T-cell (primary cell): Measurements from ENCODE around the gene MCCD1. TPM values are rescaled to one million over a fixed set of nuclear protein-coding genes. Genes with fewer than 3 reads are reported as not detected.

Source experiments
- ATAC-seq, 4 experiments: fragments of 200-7000 bp in 3 of 4; fragments of 150-1000 bp in 1 of 4; cut with Tn5 transposase; replicated peaks in 1 of 4; 1 replicate in 3 of 4; 2 replicates in 1 of 4; pipeline ENCODE4 v1.10.0; 2021; ENCODE audit warnings: moderate library complexity in 3 of 4, mild to moderate bottlenecking in 2 of 4, moderate number of reproducible peaks in 1 of 4
- CTCF ChIA-PET, 2 donors: fragments of 300-600 bp; sonication (Branson Sonifier 250); formaldehyde crosslinking; loops; one replicate each; lab custom pipeline; 2022; ENCODE audit warnings: antibody characterized with exemption in 2 of 2; lab: Charles Lee
- POLR2A ChIA-PET, 2 donors: fragments of 300-600 bp; sonication (Branson Sonifier 250); formaldehyde crosslinking; loops; one replicate each; lab custom pipeline; 2022; ENCODE audit warnings: antibody characterized with exemption in 2 of 2; lab: Charles Lee
- DNase-seq, 35 experiments: peaks; one replicate each; pipeline versions ENCODE4 v3.0.0 to v3.0.0-alpha.2; 2013 to 2023
- H3K27ac ChIP-seq: one replicate; pipeline ENCODE4 v1.5.1; 2013; ENCODE audit warnings: low read length
- H3K27me3 ChIP-seq, 2 experiments: replicated peaks in 1 of 2; 1 replicate in 1 of 2; 2 replicates in 1 of 2; pipeline versions ENCODE4 v1.6.1 to v1.7.0; 2013; ENCODE audit warnings: low read length in 1 of 2, mixed read lengths in 1 of 2; ENCODE audit not compliant: control insufficient read depth in 2 of 2, insufficient read depth in 2 of 2; ENCODE audit errors: extremely low read depth in 1 of 2
- H3K36me3 ChIP-seq, 2 donors: 1 replicate in 1 of 2; 2 replicates in 1 of 2; pipeline versions ENCODE4 v1.6.1 to v1.7.0; 2013; ENCODE audit warnings: low read length in 1 of 2; ENCODE audit not compliant: control insufficient read depth in 2 of 2, insufficient read depth in 1 of 2; ENCODE audit errors: extremely low read depth in 1 of 2
- H3K4me1 ChIP-seq, 2 experiments: 1 replicate in 1 of 2; 2 replicates in 1 of 2; pipeline versions ENCODE4 v1.6.1 to v1.7.0; 2013; ENCODE audit warnings: low read length in 2 of 2, mixed read lengths in 1 of 2; ENCODE audit not compliant: insufficient read depth in 2 of 2, control insufficient read depth in 1 of 2; ENCODE audit errors: extremely low read depth in 1 of 2
- H3K4me3 ChIP-seq, 2 donors: 1 replicate in 1 of 2; 2 replicates in 1 of 2; pipeline versions ENCODE4 v1.5.1 to v1.7.0; 2013; ENCODE audit warnings: mild to moderate bottlenecking in 2 of 2, low read length in 1 of 2, moderate library complexity in 1 of 2; ENCODE audit not compliant: control insufficient read depth in 1 of 2; ENCODE audit errors: extremely low read depth in 1 of 2
- H3K9me3 ChIP-seq: 2 replicates; pipeline ENCODE4 v1.7.0; 2013
- H3K27ac Mint-ChIP-seq, 2 donors: one replicate each; pipeline ENCODE4 v1.8.0; 2020 to 2021; ENCODE audit warnings: mild to moderate bottlenecking in 2 of 2, mixed read lengths in 2 of 2
- H3K27me3 Mint-ChIP-seq, 2 donors: one replicate each; pipeline ENCODE4 v1.8.0; 2021 to 2022; ENCODE audit warnings: mixed read lengths in 2 of 2
- H3K36me3 Mint-ChIP-seq: one replicate; pipeline ENCODE4 v1.8.0; 2021; ENCODE audit warnings: mixed read lengths
- H3K4me1 Mint-ChIP-seq, 3 donors: one replicate each; pipeline ENCODE4 v1.8.0; 2020 to 2022; ENCODE audit warnings: mixed read lengths in 3 of 3, mild to moderate bottlenecking in 1 of 3
- H3K4me3 Mint-ChIP-seq, 3 donors: one replicate each; pipeline ENCODE4 v1.8.0; 2020 to 2022; ENCODE audit warnings: mild to moderate bottlenecking in 3 of 3, mixed read lengths in 3 of 3, moderate library complexity in 3 of 3
- H3K9me3 Mint-ChIP-seq, 3 donors: one replicate each; pipeline ENCODE4 v1.8.0; 2020 to 2022; ENCODE audit warnings: mixed read lengths in 3 of 3
- WGBS: methylation state at CpG from one replicate; pipeline ENCODE4 v1.1.5; 2013; ENCODE audit warnings: missing lambda C conversion rate; ENCODE audit not compliant: insufficient coverage; 5-methylcytosine and 5-hydroxymethylcytosine counted together
- total RNA-seq, 35 experiments: library from RNA in 6 of 35; stranded (reverse) in 6 of 35; fragments of 120-200 nt in 1 of 35; gene quantifications; one replicate each; pipeline versions ENCODE4 v1.2.1 to v1.2.4 and lab custom pipeline; 2013 to 2026

Gene MCCD1
- total RNA-seq, 5 donors from 2014 or later (not counting 1 experiment from before 2014, with no cell fraction given): not detected

DNA sequence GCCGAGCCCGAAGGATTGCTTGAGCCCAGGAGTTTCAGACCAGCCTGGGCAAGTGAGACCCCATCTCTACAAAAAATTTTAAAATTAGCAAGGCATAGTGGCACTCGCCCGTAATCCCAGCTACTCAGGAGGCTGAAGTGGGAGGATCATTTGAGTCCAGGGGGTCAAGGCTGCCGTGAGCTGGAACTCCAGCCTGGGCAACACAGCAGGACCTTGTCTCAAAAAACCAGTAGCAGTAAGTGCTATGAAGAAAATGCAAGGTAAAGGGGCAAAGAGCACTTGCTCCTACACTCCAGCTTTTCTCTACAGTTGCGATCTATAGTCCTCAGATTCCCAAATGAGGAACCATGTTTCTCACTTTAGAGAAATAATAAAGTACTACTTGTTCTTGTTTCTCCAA lies 14.9 kb downstream of the MCCD1 start:
- WGBS: 100% methylated on average over 5 of the region's 6 CpGs
- Histone ChIP-seq H3K27me3 (no peaks in the 10 kb centered on the region), H3K9me3 (no peaks in the 10 kb centered on the region), H3K36me3 (peaks cover 8 to 17% of the 10 kb centered on the region in 2 donors), H3K4me1 (peaks cover 36 to 56% of the 10 kb centered on the region in 2 experiments), H3K27ac (no peak overlapping the region), H3K4me3 (no peak overlapping the region)
- DNase-seq: no peak
- no peak for ATAC-seq
- Mint-ChIP-seq H3K9me3 (no peaks in the 10 kb centered on the region), H3K27me3 (no peaks in the 10 kb centered on the region), H3K4me3 (peak overlapping the region in 1 of 3 donors; percentile 97), H3K36me3 (peaks cover 21% of the 10 kb centered on the region), H3K4me1 (peaks cover 58 to 65% (median 60%) of the 10 kb centered on the region in 3 donors), H3K27ac (no peak overlapping the region)
- CTCF ChIA-PET: interaction anchor here (0.6 to 6.2 kb wide), 5 partner anchors 8 to 1429 kb away, joined by 3 to 40 read pairs (median 4); partner anchors contain the start of gene TNF (in 1 of the 2)
- POLR2A ChIA-PET: interaction anchor here in 1 of 2 donors (0.6 kb wide), 1 partner anchor 78 kb away, joined by 3 read pairs; no protein-coding TSS in a partner anchor

DNA sequence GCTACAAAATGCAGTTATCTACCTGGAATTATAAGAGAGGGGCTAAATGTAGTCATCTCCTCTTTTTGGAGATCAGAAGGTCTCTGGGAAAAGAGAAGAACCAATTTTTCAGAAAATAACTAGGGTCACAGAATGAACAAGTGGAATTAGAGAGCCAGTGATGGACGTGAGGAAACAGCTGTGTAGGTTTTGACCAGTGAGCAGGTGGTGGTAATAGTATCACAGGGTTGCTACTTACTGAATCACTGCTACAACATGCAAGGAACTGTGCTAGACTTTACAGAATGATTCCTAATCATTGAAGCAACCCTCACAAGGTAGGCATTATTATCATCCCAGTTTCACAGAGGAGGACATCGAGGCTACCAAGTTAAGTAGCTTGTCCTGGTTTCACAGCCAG lies 15.9 kb downstream of the MCCD1 start:
- H3K9me3 ChIP-seq: no peaks in the 10 kb centered on the region
- CTCF ChIA-PET: interaction anchor here in 1 of 2 donors (1.3 kb wide), 1 partner anchor 54 kb away, joined by 3 read pairs; no protein-coding TSS in a partner anchor
- no peak for ATAC-seq
- H3K4me1 ChIP-seq: peaks cover 25 to 46% of the 10 kb centered on the region in 2 experiments
- peaks cover 51 to 55% (median 54%) of the 10 kb centered on the region in 3 donors for H3K4me1 Mint-ChIP-seq
- POLR2A ChIA-PET: no interaction called here
- no peak overlapping the region for H3K27ac Mint-ChIP-seq
- H3K4me3 ChIP-seq: no peak overlapping the region
- H3K4me3 Mint-ChIP-seq: no peak overlapping the region
- no peak for DNase-seq
- peaks cover 11% of the 10 kb centered on the region for H3K36me3 Mint-ChIP-seq
- WGBS: no CpG with 5 or more reads among the region's 2 CpGs
- H3K36me3 ChIP-seq: peaks cover 3 to 12% of the 10 kb centered on the region in 2 donors
- H3K27ac ChIP-seq: no peak overlapping the region
- no peaks in the 10 kb centered on the region for H3K27me3 ChIP-seq
- H3K27me3 Mint-ChIP-seq: no peaks in the 10 kb centered on the region
- H3K9me3 Mint-ChIP-seq: no peaks in the 10 kb centered on the region

DNA sequence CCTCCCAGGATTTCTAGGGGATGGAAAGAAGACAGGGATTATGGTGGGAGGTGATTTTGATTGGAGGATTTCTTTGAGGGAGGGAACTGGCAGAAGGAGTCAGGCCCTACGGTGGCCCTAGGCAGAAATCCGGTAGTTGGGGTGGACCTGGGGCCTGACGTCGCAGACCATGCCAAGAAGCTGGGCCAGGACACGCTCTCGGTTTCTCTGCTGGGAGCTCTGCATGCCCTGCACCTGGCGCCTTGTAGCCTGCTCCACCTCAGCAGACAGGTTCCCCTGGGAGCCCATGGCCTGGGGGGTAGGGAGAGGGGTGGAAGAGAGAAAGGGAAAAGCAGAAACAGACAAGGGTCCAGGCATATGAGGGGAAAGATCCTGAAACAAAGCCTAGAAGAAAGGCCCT lies 16.5 kb downstream of the MCCD1 start:
- no peak for DNase-seq
- Histone ChIP-seq H3K27ac (no peak overlapping the region), H3K4me1 (peaks cover 19 to 40% of the 10 kb centered on the region in 2 experiments), H3K4me3 (no peak overlapping the region), H3K9me3 (no peaks in the 10 kb centered on the region), H3K27me3 (no peaks in the 10 kb centered on the region), H3K36me3 (peaks cover 0 to 6% of the 10 kb centered on the region in 2 donors)
- H3K27ac Mint-ChIP-seq: no peak overlapping the region
- no peaks in the 10 kb centered on the region for H3K27me3 Mint-ChIP-seq
- 86% methylated on average over 6 of the region's 7 CpGs for WGBS
- ChIA-PET POLR2A (no interaction called here), CTCF (interaction anchor here in 1 of 2 donors (7.0 kb wide), 1 partner anchor 51 kb away, joined by 244 read pairs; the partner anchor contains the start of gene NCR3)
- no peak for ATAC-seq
- H3K9me3 Mint-ChIP-seq: no peaks in the 10 kb centered on the region
- peaks cover 45 to 49% (median 48%) of the 10 kb centered on the region in 3 donors for H3K4me1 Mint-ChIP-seq
- H3K4me3 Mint-ChIP-seq: peak overlapping the region in 1 of 3 donors; percentile 7
- peaks cover 6% of the 10 kb centered on the region for H3K36me3 Mint-ChIP-seq

DNA sequence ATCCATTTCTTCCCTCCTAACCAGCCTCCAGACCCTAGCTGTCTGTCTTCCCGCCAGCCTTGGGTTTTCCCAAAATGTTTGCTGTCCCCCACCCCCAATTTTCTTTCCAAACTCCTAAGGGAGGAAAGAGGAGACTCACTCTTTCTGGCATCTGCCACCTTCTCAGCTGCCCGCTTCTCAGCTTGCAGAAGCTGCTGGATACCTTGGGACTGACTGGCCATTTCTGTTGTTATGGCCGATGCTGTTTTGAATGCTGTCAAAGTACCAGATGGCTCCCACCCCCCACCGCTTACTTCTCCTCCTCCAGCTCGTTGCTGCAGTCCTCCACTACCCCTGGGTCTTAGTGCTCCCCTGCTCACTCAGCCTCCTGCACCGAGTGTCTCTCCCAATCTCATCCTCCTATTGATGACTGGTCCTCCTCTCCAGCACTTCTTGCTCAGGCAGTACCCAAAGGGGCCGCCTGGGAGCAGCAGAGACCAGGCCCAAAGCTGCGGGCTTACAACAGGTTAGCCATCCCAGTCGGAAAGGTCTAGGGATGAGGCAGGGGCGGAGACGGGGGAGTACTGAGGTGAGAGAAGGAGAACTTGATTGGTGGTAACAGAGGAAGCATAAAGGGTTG lies 17.7 kb downstream of the MCCD1 start, which contains the start of gene ATP6V1G2:
TSS of gene ATP6V1G2 (minus strand) at position 270 of the 619 bp plus-strand sequence. CDS start at position 221, 49 bp downstream.
- H3K4me1 Mint-ChIP-seq: peaks cover 42 to 44% (median 42%) of the 10 kb centered on the region in 3 donors
- Histone ChIP-seq H3K27ac (peak within 1 kb of the TSS; percentile 82), H3K36me3 (peaks cover 0 to 8% of the 10 kb centered on the region in 2 donors), H3K4me3 (peak within 1 kb of the TSS; percentile 46 to 49), H3K27me3 (no peaks in the 10 kb centered on the region), H3K9me3 (no peaks in the 10 kb centered on the region), H3K4me1 (peaks cover 13 to 40% of the 10 kb centered on the region in 2 experiments)
- WGBS: 17% methylated on average over 7 of the region's 11 CpGs
- CTCF ChIA-PET: interaction anchor here (0.7 to 7.0 kb wide), 5 partner anchors 29 to 284 kb away, joined by 3 to 244 read pairs (median 6); partner anchors contain the start of genes NCR3 (in 1 of the 2) and TNF (in 1 of the 2)
- peak; percentile 61 to 87 (median 74) for DNase-seq
- POLR2A ChIA-PET: interaction anchor here in 1 of 2 donors (0.7 kb wide), 1 partner anchor 27 kb away, joined by 7 read pairs; no protein-coding TSS in a partner anchor
- H3K9me3 Mint-ChIP-seq: no peaks in the 10 kb centered on the region
- no peaks in the 10 kb centered on the region for H3K36me3 Mint-ChIP-seq
- peak within 1 kb of the TSS; percentile 84 to 88 (median 88) for H3K4me3 Mint-ChIP-seq
- peak within 1 kb of the TSS; percentile 88 to 92 for H3K27ac Mint-ChIP-seq
- H3K27me3 Mint-ChIP-seq: no peaks in the 10 kb centered on the region
- peak; percentile 47 to 52 (median 50) for ATAC-seq

DNA sequence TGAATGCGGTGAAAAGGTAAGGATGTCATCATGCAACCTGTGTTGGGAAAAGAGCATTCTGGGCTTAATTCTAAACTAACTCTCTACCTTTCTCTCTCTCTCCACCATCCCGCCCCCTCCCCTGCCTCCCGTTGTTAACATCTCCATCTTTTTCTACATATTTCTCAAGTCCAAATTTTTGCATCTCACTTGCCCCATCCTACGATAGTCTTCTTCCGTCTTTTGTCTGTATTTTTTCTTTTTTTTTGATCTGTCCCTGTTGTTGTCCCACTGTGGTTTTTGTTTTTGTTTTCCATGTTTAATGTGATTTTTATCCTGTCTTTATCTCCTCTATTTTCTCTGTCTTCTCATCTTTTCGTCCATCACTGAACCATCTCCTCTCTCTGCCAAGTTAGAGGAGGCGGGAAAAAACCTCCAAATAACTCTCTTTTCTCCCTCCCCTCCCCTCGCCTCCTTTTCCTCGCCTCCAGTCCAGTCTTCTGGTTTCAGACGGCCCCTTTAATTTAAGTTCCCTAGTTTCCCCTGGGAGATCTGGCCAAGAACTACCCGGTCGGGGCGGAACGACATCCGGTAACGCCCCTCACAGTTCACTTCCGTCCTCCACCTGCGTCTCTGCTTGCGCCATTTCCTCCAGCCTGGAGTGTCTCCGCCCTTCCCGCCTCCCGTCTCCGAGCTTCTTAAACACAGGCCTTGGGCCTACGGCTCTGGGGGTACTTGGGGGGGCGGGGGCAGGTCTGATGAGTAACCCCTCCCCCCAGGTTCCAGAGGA lies 18.4 kb downstream of the MCCD1 start, which contains the start of gene NFKBIL1:
TSS of gene NFKBIL1 (plus strand) at position 651 of the 769 bp plus-strand sequence. CDS start at position 738, 87 bp downstream.
- Mint-ChIP-seq H3K36me3 (no peaks in the 10 kb centered on the region), H3K4me3 (peak within 1 kb of the TSS; percentile 84 to 88 (median 88)), H3K9me3 (no peaks in the 10 kb centered on the region), H3K27ac (peak within 1 kb of the TSS; percentile 88 to 92), H3K4me1 (peaks cover 39 to 45% (median 41%) of the 10 kb centered on the region in 3 donors), H3K27me3 (no peaks in the 10 kb centered on the region)
- ATAC-seq (peak; percentile 85 to 90 (median 88)), DNase-seq (peak; percentile 69 to 95 (median 86))
- ChIA-PET POLR2A (interaction anchor here (0.6 to 1.0 kb wide), 4 partner anchors 27 to 933 kb away, joined by 3 to 11 read pairs (median 6); partner anchors contain the start of gene NEU1 (in 1 of the 2)), CTCF (interaction anchor here in 1 of 2 donors (0.6 to 7.0 kb wide), 5 partner anchors 33 to 260 kb away, joined by 3 to 244 read pairs (median 8); partner anchors contain the start of genes LTB and NCR3)
- Histone ChIP-seq H3K9me3 (no peaks in the 10 kb centered on the region), H3K27ac (peak within 1 kb of the TSS; percentile 82), H3K36me3 (peaks cover 0 to 8% of the 10 kb centered on the region in 2 donors), H3K27me3 (no peaks in the 10 kb centered on the region), H3K4me3 (peak within 1 kb of the TSS; percentile 46 to 49), H3K4me1 (peaks cover 13 to 44% of the 10 kb centered on the region in 2 experiments)
- WGBS: 0% methylated on average over 13 of the region's 25 CpGs
